ENCODE measurements around the gene B3GNT5. TPM values are rescaled to one million over a fixed set of nuclear protein-coding genes. Genes with fewer than 3 reads are reported as not detected.
A peak's percentile ranks its signal among the peaks of the same experiment; 100 is the strongest.

B3GNT5 gene
- total RNA-seq, 4 donors from 2014 or later: 18.2 to 41.2 (median 26.0) TPM

GRCh38 chr3:183253528-183254486, 754 bp downstream of the B3GNT5 start:
- H3K36me3 ChIP-seq: peaks cover 0 to 6% of the 10 kb centered on the region in 2 donors
- H3K27ac ChIP-seq: peak overlapping the region; percentile 88 to 98 (median 91)
- peak overlapping the region; percentile 72 to 86 (median 81) for H3K4me3 ChIP-seq
- no peaks in the 10 kb centered on the region for H3K9me3 ChIP-seq
- intact Hi-C loops (cut with DNase I; ENCODE audit: low total_unique reads): loop anchor here (1.0 to 10.0 kb wide), 7 partner anchors 31 to 381 kb away; partner anchors contain the start of genes KLHL24 and MCCC1
- H3K4me1 ChIP-seq: peaks cover 19 to 24% of the 10 kb centered on the region in 2 donors
- no peaks in the 10 kb centered on the region for H3K27me3 ChIP-seq
- DNase-seq (peak; percentile 68 to 79), ATAC-seq (peak; percentile 76 to 81)
- peak; percentile 58 to 61 for TF ChIP-seq POLR2A (IDR thresholded peaks at IDR 0.05)
- peak in 4 of 5 experiments; percentile 9 to 62 (median 32) for TF ChIP-seq CTCF (IDR thresholded peaks at IDR 0.05 in 4 of 5, conservative IDR thresholded peaks at IDR 0.05 in 1 of 5)
- in situ Hi-C loops (cut with MboI; ENCODE audit: low sequenced_read_pairs in 4 of 4): loop anchor here (5.0 to 10.0 kb wide), 4 partner anchors 51 to 131 kb away; no protein-coding TSS in a partner anchor

- TF ChIP-seq POLR2A (IDR thresholded peaks at IDR 0.05): peak in 1 of 2 donors; percentile 49
- TF ChIP-seq CTCF (IDR thresholded peaks at IDR 0.05 in 4 of 5, conservative IDR thresholded peaks at IDR 0.05 in 1 of 5): no peak
- H3K4me1 ChIP-seq: peaks cover 24% of the 10 kb centered on the region in 2 donors
- no peaks in the 10 kb centered on the region for H3K9me3 ChIP-seq
- no peaks in the 10 kb centered on the region for H3K27me3 ChIP-seq
- peak overlapping the region; percentile 72 to 86 (median 81) for H3K4me3 ChIP-seq
- H3K36me3 ChIP-seq: peaks cover 0 to 6% of the 10 kb centered on the region in 2 donors
- no peak for DNase-seq
- intact Hi-C loops (cut with DNase I; ENCODE audit: low total_unique reads) (loop anchor here (1.0 to 10.0 kb wide), 4 partner anchors 53 to 380 kb away; partner anchors contain the start of genes KLHL24 and MCCC1), in situ Hi-C loops (cut with MboI; ENCODE audit: low sequenced_read_pairs in 4 of 4) (loop anchor here (5.0 to 10.0 kb wide), 5 partner anchors 50 to 130 kb away; no protein-coding TSS in a partner anchor)
- peak; percentile 34 to 36 for ATAC-seq
- peak overlapping the region; percentile 88 to 98 (median 91) for H3K27ac ChIP-seq
These were observed 1.7 kb downstream of the B3GNT5 start for GRCh38 chr3:183254487-183255347.

- ATAC-seq (peak in 1 of 2 donors; percentile 14), DNase-seq (peak in 1 of 2 donors; percentile 36)
- no peaks in the 10 kb centered on the region for H3K9me3 ChIP-seq
- H3K4me1 ChIP-seq: peaks cover 30 to 31% of the 10 kb centered on the region in 2 donors
- H3K4me3 ChIP-seq: peak overlapping the region; percentile 72 to 86 (median 81)
- no peaks in the 10 kb centered on the region for H3K27me3 ChIP-seq
- peaks cover 0 to 6% of the 10 kb centered on the region in 2 donors for H3K36me3 ChIP-seq
- TF ChIP-seq POLR2A (IDR thresholded peaks at IDR 0.05): no peak
- no peak for TF ChIP-seq CTCF (IDR thresholded peaks at IDR 0.05 in 4 of 5, conservative IDR thresholded peaks at IDR 0.05 in 1 of 5)
- intact Hi-C loops (cut with DNase I; ENCODE audit: low total_unique reads): loop anchor here (2.0 to 10.0 kb wide), 2 partner anchors 157 to 379 kb away; partner anchors contain the start of genes KLHL24 and MCCC1
- in situ Hi-C loops (cut with MboI; ENCODE audit: low sequenced_read_pairs in 4 of 4): loop anchor here in 3 of 4 donors (5.0 to 10.0 kb wide), 4 partner anchors 49 to 131 kb away; no protein-coding TSS in a partner anchor
- peak overlapping the region; percentile 88 to 98 (median 91) for H3K27ac ChIP-seq
These were observed 2.3 kb downstream of the B3GNT5 start for GRCh38 chr3:183255348-183255730.

- Histone ChIP-seq H3K9me3 (no peaks in the 10 kb centered on the region), H3K4me3 (no peak overlapping the region), H3K36me3 (peaks cover 0 to 6% of the 10 kb centered on the region in 2 donors), H3K4me1 (peaks cover 42 to 52% of the 10 kb centered on the region in 2 donors), H3K27me3 (no peaks in the 10 kb centered on the region), H3K27ac (no peak overlapping the region)
- in situ Hi-C loops (cut with MboI; ENCODE audit: low sequenced_read_pairs in 4 of 4): loop anchor here in 3 of 4 donors (5.0 to 10.0 kb wide), 4 partner anchors 46 to 134 kb away; no protein-coding TSS in a partner anchor
- TF ChIP-seq POLR2A (IDR thresholded peaks at IDR 0.05): no peak
- TF ChIP-seq CTCF (IDR thresholded peaks at IDR 0.05 in 4 of 5, conservative IDR thresholded peaks at IDR 0.05 in 1 of 5): no peak
- intact Hi-C loops (cut with DNase I; ENCODE audit: low total_unique reads): loop anchor here (10.0 kb wide), 1 partner anchor 376 kb away; the partner anchor contains the start of gene KLHL24
- DNase-seq (no peak), ATAC-seq (no peak)
These were observed 6.0 kb downstream of the B3GNT5 start for GRCh38 chr3:183259087-183259486.

Measured in gastrocnemius medialis (tissue), 4 donors.